ENCODE results near the gene CDT1. TPM values are rescaled to one million over a fixed set of nuclear protein-coding genes. Genes with fewer than 3 reads are reported as not detected.

CDT1 gene
- total RNA-seq (2.7 TPM), polyA plus RNA-seq (ENCODE audit: insufficient read depth in 1 of 8, insufficient read length in 8 of 8, low replicate concordance in 1 of 8) (10 to 100 TPM in 7 of 8 donors, 1 to 10 TPM in 1; 7.6 to 17.3 (median 14.1) TPM)
- long read RNA-seq, donor 1, partial matches to known transcripts = 0 of 3 reads
- long read RNA-seq, donor 1, other reads (novel, unspliced or antisense) = 0 of 3 reads
- long read RNA-seq, donor 2 = 0 reads
- long read RNA-seq, donor 3, partial matches to known transcripts = 0 of 3 reads
- long read RNA-seq, donor 3, other reads (novel, unspliced or antisense) = 0 of 3 reads
- long read RNA-seq, donor 4, partial matches to known transcripts = 0 of 3 reads
- long read RNA-seq, donor 4, other reads (novel, unspliced or antisense) = 0 of 3 reads
- long read RNA-seq, donor 5, transcript CDT1-201 (10 exons, 3,240 nt) = major isoform, 6 of 6 reads
- long read RNA-seq, donor 5, partial matches to known transcripts = 0 of 6 reads
- long read RNA-seq, donor 5, other reads (novel, unspliced or antisense) = 0 of 6 reads
- long read RNA-seq, donor 6, partial matches to known transcripts = 0 of 4 reads
- long read RNA-seq, donor 6, other reads (novel, unspliced or antisense) = 0 of 4 reads
- long read RNA-seq, donor 7, partial matches to known transcripts = 0 of 2 reads
- long read RNA-seq, donor 7, other reads (novel, unspliced or antisense) = 0 of 2 reads
- long read RNA-seq, donor 8 = 0 reads
- long read RNA-seq, donor 9, partial matches to known transcripts = 0 of 4 reads
- long read RNA-seq, donor 9, other reads (novel, unspliced or antisense) = 0 of 4 reads
- long read RNA-seq, donor 10, partial matches to known transcripts = 0 of 3 reads
- long read RNA-seq, donor 10, other reads (novel, unspliced or antisense) = 0 of 3 reads
- long read RNA-seq, donor 11, partial matches to known transcripts = 0 of 1 reads
- long read RNA-seq, donor 11, other reads (novel, unspliced or antisense) = 0 of 1 reads

GRCh38 chr16:88803264-88803987 lies at the start of gene CDT1:
CDT1 (plus strand) TSS chr16:88803789; CDS start chr16:88803832, 43 bp downstream.
- Histone ChIP-seq H3K27me3 (ENCODE audit: control insufficient read depth, insufficient read depth, low read length) (no peaks in the 10 kb centered on the region), H3K36me3 (ENCODE audit: control insufficient read depth, insufficient read depth, low read length) (peaks cover 26% of the 10 kb centered on the region), H3K27ac (ENCODE audit: low read length) (no peak within 1 kb of the TSS), H3K4me1 (ENCODE audit: control insufficient read depth, insufficient read depth, low read length) (peaks cover 41% of the 10 kb centered on the region), H3K4me3 (ENCODE audit: low read length) (peak within 1 kb of the TSS; percentile 77), H3K9me3 (replicated peaks; ENCODE audit: control insufficient read depth, low read depth, low read length) (no peaks in the 10 kb centered on the region)
- WGBS (ENCODE audit: insufficient coverage) = under 1% methylated on average over 91 of the region's 98 CpGs
- peak; percentile 91 for DNase-seq

GRCh38 chr16:88754109-88754911 lies 49.3 kb upstream of the CDT1 start:
- H3K4me1 ChIP-seq (ENCODE audit: control insufficient read depth, insufficient read depth, low read length) = peaks cover 16% of the 10 kb centered on the region
- H3K4me3 ChIP-seq (ENCODE audit: low read length) = no peak overlapping the region
- peaks cover 3% of the 10 kb centered on the region for H3K27me3 ChIP-seq (ENCODE audit: control insufficient read depth, insufficient read depth, low read length)
- H3K36me3 ChIP-seq (ENCODE audit: control insufficient read depth, insufficient read depth, low read length) = peaks cover 4% of the 10 kb centered on the region
- DNase-seq = no peak
- 78% methylated on average over 25 of the region's 28 CpGs for WGBS (ENCODE audit: insufficient coverage)
- no peaks in the 10 kb centered on the region for H3K9me3 ChIP-seq (replicated peaks; ENCODE audit: control insufficient read depth, low read depth, low read length)
- no peak overlapping the region for H3K27ac ChIP-seq (ENCODE audit: low read length)

DNA sequence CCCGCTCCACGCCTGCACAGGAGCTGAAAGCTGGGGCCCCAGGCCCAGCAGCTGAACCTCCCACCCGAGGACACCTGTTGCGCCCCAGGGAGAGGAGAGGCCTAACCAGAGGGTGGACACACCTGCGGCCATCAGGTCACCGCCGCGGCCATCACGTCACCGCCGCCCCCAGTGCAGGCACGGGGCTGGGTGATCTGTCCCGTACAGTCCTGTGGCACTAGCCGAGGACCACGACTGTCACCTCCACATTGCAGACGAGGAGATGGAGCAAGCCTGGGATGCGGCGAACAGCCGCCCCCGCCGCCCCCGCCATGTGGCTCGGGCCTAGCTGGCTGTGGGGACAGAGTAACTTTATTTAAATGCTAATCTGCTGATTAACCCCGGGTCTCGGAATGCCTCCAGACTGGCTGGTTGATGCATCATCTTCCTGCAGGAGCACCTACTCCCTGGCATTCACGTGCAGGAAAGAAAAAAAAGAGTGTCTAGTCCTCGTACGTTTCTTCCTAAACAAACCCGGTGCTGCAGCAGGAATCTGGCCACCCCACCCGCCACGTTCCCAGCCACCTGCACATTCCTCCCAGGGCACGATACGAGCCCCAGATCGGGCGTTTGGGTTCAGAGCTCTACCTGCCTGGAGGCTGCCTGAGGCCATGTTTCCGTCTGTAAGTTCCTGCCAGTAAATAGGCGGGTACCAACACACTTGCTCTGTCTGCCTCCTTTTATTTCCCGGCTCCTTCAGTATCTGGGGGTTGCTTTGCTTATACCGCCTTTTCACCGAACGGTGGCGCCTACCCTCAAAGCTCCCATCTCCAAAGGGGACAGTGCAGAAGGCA lies 48.5 kb upstream of the CDT1 start:
- WGBS (ENCODE audit: insufficient coverage) = 74% methylated on average over 42 of the region's 42 CpGs
- H3K27me3 ChIP-seq (ENCODE audit: control insufficient read depth, insufficient read depth, low read length) = peaks cover 3% of the 10 kb centered on the region
- peaks cover 4% of the 10 kb centered on the region for H3K36me3 ChIP-seq (ENCODE audit: control insufficient read depth, insufficient read depth, low read length)
- no peak overlapping the region for H3K4me3 ChIP-seq (ENCODE audit: low read length)
- peaks cover 23% of the 10 kb centered on the region for H3K4me1 ChIP-seq (ENCODE audit: control insufficient read depth, insufficient read depth, low read length)
- no peak overlapping the region for H3K27ac ChIP-seq (ENCODE audit: low read length)
- no peak for DNase-seq
- no peaks in the 10 kb centered on the region for H3K9me3 ChIP-seq (replicated peaks; ENCODE audit: control insufficient read depth, low read depth, low read length)

GRCh38 chr16:88755745-88756443 lies 47.7 kb upstream of the CDT1 start:
- no peak for DNase-seq
- Histone ChIP-seq H3K4me3 (ENCODE audit: low read length) (no peak overlapping the region), H3K27ac (ENCODE audit: low read length) (no peak overlapping the region), H3K4me1 (ENCODE audit: control insufficient read depth, insufficient read depth, low read length) (peaks cover 29% of the 10 kb centered on the region), H3K27me3 (ENCODE audit: control insufficient read depth, insufficient read depth, low read length) (peaks cover 3% of the 10 kb centered on the region), H3K9me3 (replicated peaks; ENCODE audit: control insufficient read depth, low read depth, low read length) (no peaks in the 10 kb centered on the region), H3K36me3 (ENCODE audit: control insufficient read depth, insufficient read depth, low read length) (peaks cover 4% of the 10 kb centered on the region)
- 89% methylated on average over 22 of the region's 23 CpGs for WGBS (ENCODE audit: insufficient coverage)

DNA sequence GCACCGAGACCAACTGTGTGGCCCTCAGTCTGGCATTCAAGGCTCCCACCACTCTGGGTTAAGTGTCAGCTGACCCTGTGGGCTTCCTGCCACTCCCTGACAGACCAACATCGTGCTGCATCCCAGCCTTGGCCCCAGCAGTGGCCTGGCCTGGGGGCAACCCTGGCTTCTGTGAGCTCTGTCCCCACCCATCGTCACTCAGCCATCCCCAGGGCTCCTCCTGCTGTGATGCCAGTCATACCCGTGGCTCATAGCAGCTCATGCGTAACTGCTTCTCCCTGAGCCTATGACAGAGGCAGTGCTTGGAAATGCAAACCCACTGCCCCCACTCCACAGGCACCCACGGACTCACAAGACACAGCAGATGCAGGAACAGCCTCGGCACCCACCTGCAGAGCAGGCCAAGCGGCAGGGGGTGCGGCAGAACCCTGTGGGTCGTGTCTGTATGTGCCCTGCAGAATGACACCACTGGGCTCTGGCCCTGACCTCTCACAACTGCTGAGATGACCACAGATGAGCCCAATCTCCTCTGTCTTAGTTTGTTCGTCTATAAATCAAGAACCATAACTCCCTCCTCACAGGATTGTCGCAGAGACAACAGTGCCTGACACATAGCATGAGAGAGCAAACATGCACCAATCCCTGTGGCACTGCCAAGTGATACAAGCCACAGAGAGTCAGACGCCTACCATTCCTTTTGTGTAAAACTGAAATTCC lies 45.2 kb upstream of the CDT1 start:
- peaks cover 26% of the 10 kb centered on the region for H3K4me1 ChIP-seq (ENCODE audit: control insufficient read depth, insufficient read depth, low read length)
- H3K36me3 ChIP-seq (ENCODE audit: control insufficient read depth, insufficient read depth, low read length) = peaks cover 7% of the 10 kb centered on the region
- H3K27me3 ChIP-seq (ENCODE audit: control insufficient read depth, insufficient read depth, low read length) = peaks cover 3% of the 10 kb centered on the region
- H3K9me3 ChIP-seq (replicated peaks; ENCODE audit: control insufficient read depth, low read depth, low read length) = no peaks in the 10 kb centered on the region
- H3K4me3 ChIP-seq (ENCODE audit: low read length) = no peak overlapping the region
- DNase-seq = no peak
- no peak overlapping the region for H3K27ac ChIP-seq (ENCODE audit: low read length)
- WGBS (ENCODE audit: insufficient coverage) = 79% methylated on average over 10 of the region's 13 CpGs

DNA sequence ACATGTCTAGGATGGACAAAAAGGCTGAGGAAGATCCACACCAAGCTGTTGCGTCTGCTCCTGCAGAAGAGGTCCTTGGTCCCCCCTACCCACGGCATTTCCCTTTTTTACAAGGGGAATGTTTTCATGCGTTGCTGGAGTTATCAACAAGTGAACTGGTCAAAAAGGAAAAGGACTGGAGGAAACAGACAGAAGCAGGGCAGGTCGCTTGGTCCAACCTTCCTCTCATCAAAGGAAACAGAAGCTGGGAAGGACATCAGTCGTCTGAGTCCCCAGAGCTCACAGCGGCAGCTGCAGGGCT lies 44.7 kb upstream of the CDT1 start:
- Histone ChIP-seq H3K4me1 (ENCODE audit: control insufficient read depth, insufficient read depth, low read length) (peaks cover 26% of the 10 kb centered on the region), H3K4me3 (ENCODE audit: low read length) (no peak overlapping the region)
- WGBS (ENCODE audit: insufficient coverage) = 24% methylated on average over 2 of the region's 6 CpGs

DNA sequence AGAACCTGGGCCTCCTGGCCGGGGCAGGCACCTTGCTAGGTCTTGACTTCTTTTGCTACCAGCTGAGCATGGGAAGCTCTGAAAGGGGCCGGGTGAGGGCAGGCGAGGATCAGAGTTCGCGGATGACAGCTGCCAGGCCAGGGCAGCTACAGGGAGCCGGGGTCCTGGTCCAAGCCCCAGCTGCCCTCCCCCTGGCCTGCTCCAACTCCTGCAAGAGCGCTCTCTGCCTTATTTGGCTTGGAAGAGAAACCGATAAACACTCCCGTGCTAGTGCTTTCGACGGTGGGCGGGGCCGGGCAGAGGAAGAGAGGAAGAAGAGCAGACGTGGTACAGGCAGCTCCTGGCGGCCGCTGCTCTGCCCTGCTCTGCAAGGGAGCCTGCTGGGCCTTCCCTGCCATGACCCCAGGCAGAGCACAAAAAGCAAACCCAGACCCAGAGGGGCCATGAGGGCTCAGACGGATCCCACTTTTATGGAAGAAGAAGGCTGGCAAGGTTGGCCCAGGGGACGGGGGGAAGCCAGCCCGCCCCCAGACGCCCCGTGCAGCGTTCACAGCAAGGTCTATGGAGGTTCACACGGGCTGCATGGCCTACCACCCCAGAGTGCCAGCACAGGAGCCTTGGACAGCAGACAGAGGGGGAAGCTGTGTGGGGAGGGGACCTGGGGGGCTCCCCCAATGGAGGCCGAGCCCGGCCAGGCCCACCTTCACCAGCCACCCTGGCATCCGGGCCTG lies 44.2 kb upstream of the CDT1 start:
- peak; percentile 61 for DNase-seq
- Histone ChIP-seq H3K27me3 (ENCODE audit: control insufficient read depth, insufficient read depth, low read length) (peaks cover 7% of the 10 kb centered on the region), H3K27ac (ENCODE audit: low read length) (peak overlapping the region; percentile 15), H3K9me3 (replicated peaks; ENCODE audit: control insufficient read depth, low read depth, low read length) (no peaks in the 10 kb centered on the region), H3K4me1 (ENCODE audit: control insufficient read depth, insufficient read depth, low read length) (peaks cover 21% of the 10 kb centered on the region), H3K4me3 (ENCODE audit: low read length) (no peak overlapping the region), H3K36me3 (ENCODE audit: control insufficient read depth, insufficient read depth, low read length) (peaks cover 13% of the 10 kb centered on the region)
- 50% methylated on average over 20 of the region's 26 CpGs for WGBS (ENCODE audit: insufficient coverage)

More for the DNA sequence above, 44.7 kb upstream of the CDT1 start:
- H3K27me3 ChIP-seq (ENCODE audit: control insufficient read depth, insufficient read depth, low read length) = peaks cover 5% of the 10 kb centered on the region
- peaks cover 12% of the 10 kb centered on the region for H3K36me3 ChIP-seq (ENCODE audit: control insufficient read depth, insufficient read depth, low read length)
- no peak for DNase-seq
- H3K27ac ChIP-seq (ENCODE audit: low read length) = no peak overlapping the region
- H3K9me3 ChIP-seq (replicated peaks; ENCODE audit: control insufficient read depth, low read depth, low read length) = no peaks in the 10 kb centered on the region

GRCh38 chr16:88759976-88760350 lies 43.6 kb upstream of the CDT1 start:
- H3K4me3 ChIP-seq (ENCODE audit: low read length) = no peak overlapping the region
- 89% methylated on average over 18 of the region's 22 CpGs for WGBS (ENCODE audit: insufficient coverage)
- no peaks in the 10 kb centered on the region for H3K9me3 ChIP-seq (replicated peaks; ENCODE audit: control insufficient read depth, low read depth, low read length)
- peaks cover 7% of the 10 kb centered on the region for H3K27me3 ChIP-seq (ENCODE audit: control insufficient read depth, insufficient read depth, low read length)
- no peak overlapping the region for H3K27ac ChIP-seq (ENCODE audit: low read length)
- peaks cover 13% of the 10 kb centered on the region for H3K36me3 ChIP-seq (ENCODE audit: control insufficient read depth, insufficient read depth, low read length)
- DNase-seq = no peak
- peaks cover 18% of the 10 kb centered on the region for H3K4me1 ChIP-seq (ENCODE audit: control insufficient read depth, insufficient read depth, low read length)

Data from muscle of leg (tissue), 16 donors.